GM21576 (cell line): ENCODE data around the gene RPL18A.

Source experiments
- ATAC-seq: cut with Tn5 transposase; IDR thresholded peaks from one replicate; pipeline ENCODE4 v1.9.1; 2021; ENCODE audit warnings: mild to moderate bottlenecking, moderate library complexity; ENCODE audit not compliant: unreplicated experiment

RPL18A gene

GRCh38 chr19:17908244-17908643, 48.5 kb downstream of the RPL18A start:
- ATAC-seq = no peak

- no peak for ATAC-seq
These were observed 49.5 kb downstream of the RPL18A start for GRCh38 chr19:17909003-17909732.

- no peak for ATAC-seq
These were observed 51.2 kb downstream of the RPL18A start for GRCh38 chr19:17910791-17911360.
